ENCODE measurements around the gene ZDHHC9.

ZDHHC9 gene

GRCh38 chrX:129754056-129755024 is 89.3 kb downstream of the ZDHHC9 start:
- peaks cover 35% of the 10 kb centered on the region for H3K4me1 ChIP-seq (ENCODE audit: control insufficient read depth, insufficient read depth, low read length, poor library complexity, severe bottlenecking)
- no peak overlapping the region for H3K27ac ChIP-seq (ENCODE audit: insufficient read depth, low read length, poor library complexity, severe bottlenecking)
- no peaks in the 10 kb centered on the region for H3K9me3 ChIP-seq (ENCODE audit: control insufficient read depth, low read length)
- no peaks in the 10 kb centered on the region for H3K36me3 ChIP-seq (ENCODE audit: control insufficient read depth, insufficient read depth, low read length)
- no peak for DNase-seq
- no peaks in the 10 kb centered on the region for H3K27me3 ChIP-seq (replicated peaks; ENCODE audit: control insufficient read depth, insufficient read depth, low read length, poor library complexity, severe bottlenecking)
- no peak overlapping the region for H3K4me3 ChIP-seq (ENCODE audit: insufficient read depth, low read depth, low read length, poor library complexity, severe bottlenecking)
